KG1 (cell line): ENCODE results near the gene KIF9.
"Not testable (repeated sequence)": the region's sequence is repeated elsewhere in the genome, so short reads cannot be mapped to it uniquely, and the experiment has no call there.

Experiments used
- DNase-seq: peaks from one replicate; lab custom pipeline; 2025; lab: John Stamatoyannopoulos, UW

KIF9 gene, protein sequence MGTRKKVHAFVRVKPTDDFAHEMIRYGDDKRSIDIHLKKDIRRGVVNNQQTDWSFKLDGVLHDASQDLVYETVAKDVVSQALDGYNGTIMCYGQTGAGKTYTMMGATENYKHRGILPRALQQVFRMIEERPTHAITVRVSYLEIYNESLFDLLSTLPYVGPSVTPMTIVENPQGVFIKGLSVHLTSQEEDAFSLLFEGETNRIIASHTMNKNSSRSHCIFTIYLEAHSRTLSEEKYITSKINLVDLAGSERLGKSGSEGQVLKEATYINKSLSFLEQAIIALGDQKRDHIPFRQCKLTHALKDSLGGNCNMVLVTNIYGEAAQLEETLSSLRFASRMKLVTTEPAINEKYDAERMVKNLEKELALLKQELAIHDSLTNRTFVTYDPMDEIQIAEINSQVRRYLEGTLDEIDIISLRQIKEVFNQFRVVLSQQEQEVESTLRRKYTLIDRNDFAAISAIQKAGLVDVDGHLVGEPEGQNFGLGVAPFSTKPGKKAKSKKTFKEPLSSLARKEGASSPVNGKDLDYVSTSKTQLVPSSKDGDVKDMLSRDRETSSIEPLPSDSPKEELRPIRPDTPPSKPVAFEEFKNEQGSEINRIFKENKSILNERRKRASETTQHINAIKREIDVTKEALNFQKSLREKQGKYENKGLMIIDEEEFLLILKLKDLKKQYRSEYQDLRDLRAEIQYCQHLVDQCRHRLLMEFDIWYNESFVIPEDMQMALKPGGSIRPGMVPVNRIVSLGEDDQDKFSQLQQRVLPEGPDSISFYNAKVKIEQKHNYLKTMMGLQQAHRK

DNA sequence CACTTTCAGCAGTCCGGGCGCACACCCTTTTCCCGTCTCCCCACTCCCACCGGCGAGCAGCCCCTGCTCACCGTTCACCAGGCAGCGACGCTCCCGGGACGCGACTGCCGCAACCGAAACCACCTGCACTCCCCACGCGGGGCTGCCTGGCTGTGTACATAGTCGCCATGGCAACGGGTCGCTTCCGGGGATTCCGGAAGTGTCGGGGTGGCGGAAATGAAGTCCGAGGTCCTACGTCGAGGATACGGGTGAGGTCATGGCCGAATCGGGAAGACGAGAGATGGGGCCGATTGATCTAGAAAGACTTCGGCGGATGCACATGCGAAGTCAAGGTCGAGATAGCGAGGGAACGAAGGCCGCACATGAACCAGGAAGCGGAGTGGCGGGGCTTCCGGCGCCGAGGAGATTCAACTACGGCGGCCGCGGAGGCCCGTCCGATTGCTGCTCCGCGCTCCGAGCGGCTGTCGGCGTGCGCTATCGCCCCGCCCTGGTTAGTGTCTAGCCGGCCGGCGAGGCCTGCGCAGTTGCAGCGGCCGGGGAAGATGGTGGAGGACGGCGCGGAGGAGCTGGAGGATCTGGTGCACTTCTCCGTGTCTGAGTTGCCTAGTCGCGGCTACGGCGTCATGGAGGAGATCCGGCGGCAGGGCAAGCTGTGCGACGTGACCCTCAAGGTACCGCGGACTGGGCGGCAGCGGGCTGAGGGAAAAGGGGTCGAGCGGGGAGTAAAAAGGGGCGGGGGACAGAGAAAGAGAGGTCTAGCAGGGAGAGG, at the start of gene KIF9, which contains the start of gene KLHL18:
KIF9 (minus strand) TSS at position 376 of the 769 bp plus-strand sequence. CDS start 5,425 bp downstream, outside the sequence.
KLHL18 (plus strand) TSS at position 521 of the 769 bp plus-strand sequence; CDS start at position 543, 22 bp downstream.
- peak; percentile 92 for DNase-seq

DNA sequence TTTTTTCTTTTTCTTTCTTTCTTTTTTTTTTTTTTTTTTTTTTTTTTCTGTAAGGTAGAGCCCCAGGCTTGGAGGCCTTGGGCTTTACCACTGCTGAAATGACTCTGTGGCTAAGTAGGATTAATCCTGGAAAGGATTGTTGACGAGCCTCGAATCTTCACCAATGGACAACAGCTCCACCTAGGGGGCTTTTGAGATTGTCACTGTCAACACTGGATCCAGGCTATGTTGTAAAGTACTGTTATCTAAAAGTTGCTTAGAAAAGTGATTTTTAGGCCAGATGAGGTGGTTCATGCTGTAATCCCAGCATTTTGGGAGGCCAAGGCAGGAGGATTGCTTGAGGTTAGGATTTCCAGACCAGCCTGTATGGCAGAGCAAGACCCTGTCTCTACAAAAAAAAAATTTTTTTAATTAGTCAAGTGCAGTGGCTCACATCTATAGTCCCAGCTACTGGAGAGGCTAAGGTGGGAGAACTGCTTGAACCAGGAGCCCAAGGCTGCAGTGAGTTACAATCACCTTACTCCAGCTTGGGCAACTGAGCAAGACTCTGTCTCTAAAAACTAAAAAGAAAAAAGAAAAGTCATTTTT, 41.8 kb upstream of the KIF9 start:
- DNase-seq = no peak

DNA sequence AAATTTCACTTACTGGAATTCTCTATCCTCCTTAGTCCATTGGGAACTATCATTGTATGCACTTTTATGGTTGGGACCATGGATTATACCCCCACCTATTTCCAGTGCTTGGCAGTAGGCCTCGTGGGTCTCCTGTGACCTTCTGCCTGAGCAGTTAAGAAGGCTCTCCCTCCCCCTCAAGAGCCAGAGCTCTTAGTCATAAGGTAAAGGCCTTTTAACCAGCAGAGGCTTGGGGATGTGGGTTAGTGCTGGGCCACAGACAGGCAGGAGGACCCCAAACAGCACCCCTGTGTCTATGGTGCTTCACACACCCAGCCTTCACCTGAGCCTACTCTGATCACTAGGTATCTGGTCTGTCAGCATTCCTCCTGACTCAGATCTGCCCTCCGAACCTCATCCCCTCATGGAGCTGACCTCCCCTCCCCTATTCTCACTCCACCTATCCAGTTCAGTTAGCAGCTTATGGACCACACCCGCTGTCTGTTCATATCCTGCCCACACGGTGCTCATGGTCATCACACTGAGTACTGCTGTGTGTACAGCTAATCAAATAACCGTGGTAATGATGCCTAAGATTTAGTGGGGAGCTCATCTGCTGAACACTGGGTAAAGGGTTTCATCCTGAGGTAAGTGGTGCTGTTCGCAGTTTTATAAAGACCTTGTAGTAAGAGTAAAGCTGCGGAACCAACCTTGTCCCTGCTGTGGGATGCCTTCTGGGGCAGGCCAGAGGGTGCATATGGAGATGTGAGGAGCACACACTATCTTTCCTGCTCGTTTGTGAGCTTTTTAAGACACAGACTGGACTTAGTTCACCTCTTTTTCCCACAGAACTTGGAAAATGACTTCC, 41.1 kb upstream of the KIF9 start:
- DNase-seq = no peak

DNA sequence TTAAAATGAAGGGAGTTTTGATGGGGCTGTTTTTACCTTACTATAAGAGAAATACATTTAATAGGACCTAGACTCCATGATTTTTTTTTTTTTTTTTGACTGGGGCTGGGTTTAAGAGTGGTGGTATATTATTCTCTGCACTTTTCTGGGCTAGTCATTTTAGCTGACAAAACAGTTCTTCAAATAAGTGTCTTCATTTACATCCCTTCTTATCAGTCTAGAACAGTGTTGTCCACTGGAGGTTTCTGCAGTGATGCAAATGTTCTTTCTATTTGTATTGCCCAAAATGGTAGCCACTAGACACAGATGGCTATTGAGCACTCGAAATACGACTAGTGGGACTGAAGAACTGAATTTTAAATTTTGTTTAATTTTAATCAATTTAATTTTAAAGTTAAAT, 37.4 kb upstream of the KIF9 start:
- DNase-seq = no peak

DNA sequence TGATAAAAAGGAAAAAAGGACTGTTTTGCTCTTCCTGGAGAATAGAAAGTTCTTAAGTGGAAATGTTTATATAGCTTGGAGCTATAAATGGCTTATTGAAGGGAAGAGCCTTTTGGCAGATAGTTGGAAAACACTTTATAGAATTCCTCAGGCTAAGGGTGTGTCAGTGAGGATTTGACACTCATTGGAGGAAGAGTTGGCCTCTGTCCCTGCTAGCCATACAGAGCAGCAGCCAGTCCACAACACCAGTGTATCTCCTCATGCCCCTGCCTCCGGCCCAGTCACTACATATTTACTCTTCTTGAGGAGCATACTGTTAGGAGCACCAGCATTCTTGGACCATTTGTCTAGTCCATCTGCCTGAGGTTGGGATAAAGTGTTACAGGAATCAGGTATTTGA, 36.3 kb upstream of the KIF9 start:
- no peak for DNase-seq

DNA sequence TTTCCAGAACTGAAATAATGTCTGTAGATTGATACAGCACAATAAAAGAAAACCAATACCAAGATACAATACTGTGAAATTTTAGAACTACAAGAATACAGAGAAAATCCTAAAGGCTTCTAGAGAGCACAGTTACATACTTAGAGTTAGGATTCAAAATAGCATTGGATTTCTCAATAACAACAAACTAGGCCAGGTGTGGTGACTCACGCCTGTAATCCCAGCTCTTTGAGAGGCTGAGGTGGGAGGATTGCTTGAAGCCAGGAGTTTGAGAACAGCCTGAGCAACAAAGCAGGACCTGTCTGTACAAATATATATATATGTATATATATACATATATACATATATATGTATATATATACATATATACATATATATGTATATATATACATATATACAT, 33.6 kb upstream of the KIF9 start:
- not testable (repeated sequence) for DNase-seq

DNA sequence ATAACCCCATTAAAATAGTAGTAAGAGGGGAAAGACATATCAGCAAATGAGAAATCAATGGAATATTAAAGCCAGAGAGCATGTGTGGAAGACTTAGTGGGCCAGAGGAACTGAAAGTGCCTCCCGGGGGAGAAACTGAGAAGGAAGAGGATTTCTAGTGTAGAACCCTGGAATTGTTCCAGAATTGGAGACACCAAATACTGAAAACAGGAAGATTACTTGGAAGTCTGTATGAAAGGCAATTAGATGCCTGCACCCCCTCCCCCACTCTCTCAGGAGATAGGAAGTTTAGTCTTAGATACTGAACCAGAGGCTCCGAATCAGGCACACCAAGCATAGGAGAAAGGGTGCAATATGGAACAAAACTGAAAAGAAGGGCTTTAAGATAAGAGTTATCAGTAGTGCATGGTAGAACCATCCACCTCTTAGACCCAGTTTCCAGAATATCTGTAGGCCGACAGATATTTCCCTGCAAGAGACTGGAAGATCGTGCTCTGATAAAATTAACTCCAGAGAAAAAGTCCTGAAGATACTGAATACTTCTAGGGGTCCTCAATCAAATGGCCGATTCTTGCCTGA, 32.6 kb upstream of the KIF9 start:
- DNase-seq = no peak

DNA sequence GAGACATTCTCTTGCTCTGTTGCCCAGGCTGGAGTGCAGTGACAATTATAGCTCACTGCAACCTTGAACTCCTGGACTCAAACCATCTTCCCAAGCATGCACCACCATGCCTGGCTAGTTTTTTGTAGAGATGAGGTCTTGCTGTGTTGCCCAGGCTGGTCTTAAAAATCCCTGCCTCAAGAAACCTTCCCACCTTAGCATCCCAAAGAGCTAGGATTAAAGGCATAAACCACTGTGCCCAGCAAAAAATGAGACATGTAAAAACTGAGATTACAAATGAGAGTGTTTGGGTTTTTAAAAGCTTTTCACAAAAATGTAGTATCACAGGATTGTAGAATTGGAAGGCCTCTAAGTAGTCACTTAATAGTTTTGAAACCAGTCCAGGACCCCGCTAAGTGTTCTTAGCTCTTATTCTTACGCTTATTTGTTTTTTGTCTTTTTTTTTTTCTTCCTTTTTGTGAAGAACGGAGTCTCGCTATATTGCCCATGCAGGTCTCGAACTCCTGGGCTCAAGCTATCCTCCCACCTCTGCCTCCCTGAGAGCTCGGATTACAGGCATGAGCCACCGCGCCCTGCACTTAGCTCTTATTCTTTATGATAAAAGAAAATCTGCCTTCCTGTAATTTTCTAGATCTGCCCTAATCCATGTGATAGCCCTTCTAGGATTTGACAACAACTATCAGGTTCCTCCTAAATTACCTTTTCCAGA, 31.6 kb upstream of the KIF9 start:
- DNase-seq = no peak

DNA sequence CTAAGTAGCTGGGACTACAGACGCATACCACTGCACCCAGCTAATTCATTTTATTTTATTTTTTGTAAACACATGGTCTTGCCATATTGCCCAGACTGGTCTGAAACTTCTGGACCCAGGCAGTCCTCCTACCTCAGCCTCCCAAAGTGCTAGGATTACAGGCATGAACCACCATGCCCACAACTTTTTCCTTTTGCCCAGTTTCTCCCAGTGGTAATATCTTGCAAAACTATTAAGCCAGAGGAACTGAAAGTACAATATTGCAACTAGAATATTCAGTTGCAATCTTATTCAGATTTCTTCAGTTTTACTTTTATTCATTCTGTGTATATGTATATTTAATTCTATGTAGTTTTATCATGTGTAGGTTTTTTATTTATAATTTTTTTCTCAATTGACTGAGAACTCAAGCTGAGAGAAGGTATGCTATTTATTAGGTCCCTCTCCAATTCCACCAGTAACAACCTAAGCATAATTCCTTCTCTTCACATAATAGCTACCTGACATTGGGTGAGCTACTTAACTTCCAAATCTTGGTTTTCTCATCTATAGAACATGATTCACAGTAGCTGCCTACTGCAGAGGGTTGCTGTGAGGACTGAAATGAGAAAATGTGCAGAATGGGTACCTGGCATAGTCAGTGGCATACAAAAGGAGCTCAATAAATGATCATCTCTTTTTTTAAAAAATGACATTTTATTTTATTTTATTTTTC, 30.9 kb upstream of the KIF9 start:
- DNase-seq = no peak

DNA sequence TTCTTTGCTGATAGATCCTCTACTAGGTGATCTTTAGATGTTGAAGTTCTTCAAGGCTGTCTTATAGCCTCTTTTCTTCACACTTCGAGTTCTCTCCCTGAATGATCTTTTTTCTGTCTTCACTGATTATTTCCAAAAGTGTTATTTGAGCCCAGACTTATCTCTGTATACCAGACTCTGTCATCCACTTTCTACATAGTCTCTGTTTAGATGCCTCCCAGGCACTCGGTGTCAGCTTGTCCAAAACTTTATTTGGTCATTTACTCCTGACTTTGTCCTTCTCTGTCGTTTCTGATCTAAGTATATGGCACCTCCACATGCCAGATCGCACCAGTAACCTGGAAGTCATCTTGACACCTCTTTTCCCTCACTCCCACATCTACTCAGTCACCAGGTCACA, 27.8 kb upstream of the KIF9 start:
- DNase-seq = no peak

DNA sequence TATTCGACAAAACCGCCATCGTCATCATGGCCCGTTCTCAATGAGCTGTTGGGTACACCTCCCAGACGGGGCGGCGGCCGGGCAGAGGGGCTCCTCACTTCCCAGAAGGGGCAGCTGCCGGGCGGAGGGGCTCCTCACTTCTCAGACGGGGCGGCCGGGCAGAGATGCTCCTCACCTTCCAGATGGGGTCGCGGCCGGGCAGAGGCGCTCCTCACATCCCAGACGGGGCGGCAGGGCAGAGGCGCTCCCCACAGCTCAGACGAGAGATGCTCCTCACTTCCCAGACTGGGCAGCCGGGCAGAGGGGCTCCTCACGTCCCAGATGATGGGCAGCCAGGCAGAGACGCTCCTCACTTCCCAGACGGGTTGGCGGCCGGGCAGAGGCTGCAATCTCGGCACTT, 26.6 kb upstream of the KIF9 start:
- not testable (repeated sequence) for DNase-seq

DNA sequence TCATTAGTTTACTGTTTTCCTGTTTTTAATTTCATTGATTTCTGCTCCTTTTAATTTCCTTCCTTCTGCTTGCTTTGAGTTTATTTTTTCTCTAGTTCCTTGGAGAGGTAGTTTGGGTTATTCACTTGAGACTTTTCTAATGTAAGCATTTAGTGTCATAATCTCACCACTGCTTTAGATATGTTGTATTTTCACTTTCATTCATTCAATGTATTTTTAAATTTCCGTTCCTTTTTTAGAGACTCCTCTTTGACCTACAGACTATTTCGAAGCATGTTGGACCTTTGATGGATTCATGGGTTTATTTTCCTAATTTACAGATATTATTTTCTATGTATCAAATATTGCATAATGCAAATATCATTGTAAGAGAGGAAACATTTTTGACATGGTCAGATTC, 23.4 kb upstream of the KIF9 start:
- DNase-seq = no peak

DNA sequence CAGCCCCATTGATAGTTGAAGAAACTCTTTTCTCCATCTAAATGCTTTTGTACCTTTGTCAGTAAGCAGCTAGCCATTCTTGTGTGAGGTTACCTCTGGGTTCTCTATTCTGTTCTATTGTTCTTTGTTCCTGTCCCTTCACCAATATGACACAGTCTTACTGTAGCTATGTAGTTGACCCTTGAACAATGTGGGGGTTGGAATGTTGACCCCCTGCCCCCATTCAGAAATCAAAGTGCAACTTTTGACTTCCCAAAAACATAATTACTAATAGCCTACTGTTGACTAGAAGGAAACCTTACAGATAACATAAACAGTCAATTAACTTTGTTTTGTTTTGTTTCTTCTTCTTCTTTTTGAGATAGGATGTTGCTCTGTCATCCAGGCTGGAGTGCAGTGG, 18.9 kb upstream of the KIF9 start:
- DNase-seq = no peak

DNA sequence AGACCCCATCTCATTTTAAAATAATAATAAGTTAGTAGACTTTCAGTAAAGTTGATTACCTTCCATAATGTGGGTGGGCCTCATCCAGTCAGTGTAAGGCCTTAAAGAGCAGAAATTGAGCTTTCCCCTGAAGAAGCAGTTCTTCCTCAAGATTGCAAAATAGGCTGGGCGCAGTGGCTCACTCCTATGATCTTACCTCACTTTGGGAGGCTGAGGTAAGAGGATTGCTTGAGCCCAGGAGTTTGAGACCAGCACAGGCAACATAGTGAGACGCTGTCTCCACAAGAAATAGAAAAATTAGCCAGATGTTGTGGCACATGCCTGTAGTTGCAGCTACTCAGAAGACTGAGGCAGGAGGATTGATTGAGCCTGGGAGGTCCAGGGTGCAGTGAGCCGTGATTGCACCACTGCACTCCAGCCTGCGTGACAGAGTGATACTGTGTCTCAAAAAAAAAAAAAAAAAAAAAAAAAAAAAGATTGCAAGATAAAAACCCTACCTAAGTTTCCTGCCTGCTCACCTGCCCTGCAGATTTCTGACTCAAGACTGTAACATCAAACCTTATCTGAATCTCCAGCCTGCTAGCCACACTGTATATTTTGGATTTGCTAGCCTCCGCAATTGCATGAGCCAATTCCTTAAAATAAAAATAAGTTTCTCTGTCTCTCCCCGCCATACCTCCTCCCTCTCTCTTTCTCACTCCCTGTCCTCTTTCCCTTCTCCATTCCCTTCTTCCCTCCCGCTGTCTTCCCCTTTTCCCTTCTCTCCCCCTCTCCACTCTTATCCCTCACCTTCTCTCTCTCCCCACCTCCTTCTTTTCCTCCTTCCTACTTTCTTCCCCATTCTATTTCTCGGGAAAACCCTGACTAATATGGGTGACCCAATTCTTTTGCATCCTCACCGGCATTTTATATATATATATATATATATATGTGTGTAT, 17.1 kb upstream of the KIF9 start:
- DNase-seq = no peak

DNA sequence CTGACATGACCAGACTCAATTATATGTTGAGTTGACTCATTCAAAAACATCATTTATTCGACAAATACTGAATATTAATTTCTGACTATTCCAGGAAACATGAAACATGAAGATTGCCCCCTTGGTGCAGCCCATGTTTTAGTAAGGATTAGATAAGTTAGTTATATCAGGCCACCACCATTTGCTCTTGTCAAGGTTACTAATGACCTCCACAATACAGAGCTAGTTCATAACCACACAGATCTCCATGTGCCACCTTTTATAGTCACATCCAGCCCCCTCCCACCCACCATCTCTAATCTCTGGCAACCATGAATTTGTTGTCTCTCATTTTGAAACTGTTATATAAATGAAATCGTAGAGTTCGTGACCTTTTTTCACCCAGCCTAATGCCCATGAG, 15.8 kb upstream of the KIF9 start:
- no peak for DNase-seq

DNA sequence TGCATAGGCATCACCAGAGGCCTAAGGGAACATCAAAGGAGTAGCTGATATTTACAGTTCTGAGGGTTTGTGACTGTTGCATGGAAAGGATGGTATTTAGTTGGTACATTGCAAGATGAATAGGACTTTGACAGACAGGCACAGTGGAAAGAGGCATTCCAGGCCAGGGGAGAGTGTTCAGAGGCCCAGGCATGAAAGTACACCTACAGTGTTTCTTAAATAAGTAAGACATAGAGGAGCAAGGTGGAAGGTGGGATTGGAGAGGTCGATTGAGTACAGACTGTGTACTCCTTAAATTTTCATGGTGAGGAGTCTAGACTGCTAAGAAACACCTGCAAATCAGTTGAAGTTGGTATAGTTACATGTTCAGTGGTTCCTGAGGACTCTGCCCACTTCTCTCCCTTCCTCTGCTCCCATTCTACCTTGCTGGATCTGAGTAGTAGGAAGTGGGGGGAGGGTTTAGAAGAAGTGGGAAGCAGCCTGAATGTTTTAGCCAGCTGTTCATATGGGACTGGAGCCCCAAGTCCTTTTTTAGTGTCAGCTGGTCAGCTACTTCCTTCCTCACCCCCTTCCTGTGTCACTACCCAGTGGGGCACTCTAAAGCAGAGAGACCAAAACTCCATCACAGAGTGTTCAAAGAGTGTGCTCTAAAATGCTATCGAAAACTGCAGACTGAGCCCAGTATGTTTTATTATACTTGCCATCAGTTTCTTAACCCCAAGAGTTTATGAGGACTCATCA, 14.1 kb upstream of the KIF9 start:
- DNase-seq = no peak

DNA sequence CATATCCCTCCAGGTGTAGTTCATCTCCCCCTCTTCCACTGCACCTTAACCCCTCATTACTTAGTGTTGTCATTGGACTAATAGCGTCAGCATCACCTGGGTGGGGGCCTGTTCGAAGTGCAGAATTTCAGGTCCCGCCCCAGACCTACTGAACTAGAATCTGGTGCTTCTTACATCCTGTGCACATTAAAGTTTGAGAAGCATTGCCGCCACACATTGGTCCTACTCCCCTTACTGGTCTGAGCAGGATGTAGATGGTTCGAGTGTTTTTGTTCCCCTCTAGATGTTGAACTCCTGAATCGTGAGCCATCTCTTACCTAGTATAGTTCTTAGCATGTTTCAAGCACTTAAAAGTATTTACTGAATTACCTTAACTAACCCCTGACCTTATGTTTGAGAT, 13.4 kb upstream of the KIF9 start:
- no peak for DNase-seq

DNA sequence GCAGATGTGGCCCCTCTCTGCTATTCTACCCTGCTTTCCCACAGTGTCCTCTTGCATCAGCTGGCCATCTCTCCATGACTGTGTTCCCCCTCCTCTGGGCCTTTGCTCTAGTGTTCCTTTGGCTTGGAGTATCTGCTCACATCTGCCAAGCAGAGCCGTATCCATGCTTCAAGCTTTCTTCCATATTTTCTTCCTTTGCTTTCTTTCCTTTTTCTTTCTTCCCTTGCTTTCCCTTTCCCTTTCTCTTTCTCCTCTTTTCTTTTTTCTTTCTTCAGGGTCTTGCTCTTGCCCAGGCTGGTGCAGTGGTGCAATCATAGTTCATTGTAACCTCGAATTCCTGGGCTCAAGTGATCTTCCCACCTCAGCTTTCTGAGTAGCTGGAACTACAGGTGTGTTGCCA, 12.7 kb upstream of the KIF9 start:
- DNase-seq = no peak
